Erythroblast (primary cell): ENCODE data around the gene RASSF5.

ENCODE experiments used
- GATA1 ChIP-seq: IDR thresholded peaks from 2 replicates; pipeline ENCODE4 v1.6.1; 2011; ENCODE audit warnings: low read depth, mild to moderate bottlenecking, control low read depth, low read length, moderate library complexity
- POLR2A ChIP-seq: IDR thresholded peaks from 2 replicates; pipeline ENCODE4 v1.6.1; 2011; ENCODE audit warnings: mild to moderate bottlenecking, low read length

- TF ChIP-seq POLR2A (no peak), GATA1 (no peak)
Measured at GRCh38 chr1:206538901-206539640, 31.7 kb downstream of the RASSF5 start.
